NCI-H748 treated with DMSO at 0.1 percent for 48 hours (cell line): Measurements from ENCODE around the gene TMOD3.
"Not testable (repeated sequence)": the region's sequence is repeated elsewhere in the genome, so short reads cannot be mapped to it uniquely, and the experiment has no call there.

Source experiments
- DNase-seq: peaks from one replicate; lab custom pipeline; 2025; lab: John Stamatoyannopoulos, UW

Gene TMOD3

GRCh38 chr15:51864408-51865056, 35.1 kb downstream of the TMOD3 start:
- no peak for DNase-seq

GRCh38 chr15:51865317-51865716, 35.9 kb downstream of the TMOD3 start:
- no peak for DNase-seq

GRCh38 chr15:51866161-51866560, 36.7 kb downstream of the TMOD3 start:
- no peak for DNase-seq

- no peak for DNase-seq
These were observed 37.3 kb downstream of the TMOD3 start for GRCh38 chr15:51866751-51867150.

GRCh38 chr15:51869060-51869421, 39.6 kb downstream of the TMOD3 start:
- DNase-seq = no peak

- no peak for DNase-seq
These were observed 41.3 kb downstream of the TMOD3 start for GRCh38 chr15:51870774-51871173.

- no peak for DNase-seq
These were observed 45.5 kb downstream of the TMOD3 start for GRCh38 chr15:51874751-51875644.

- no peak for DNase-seq
These were observed 46.7 kb downstream of the TMOD3 start for GRCh38 chr15:51876169-51876568.

- no peak for DNase-seq
These were observed 49.3 kb downstream of the TMOD3 start for GRCh38 chr15:51878446-51879386.

- no peak for DNase-seq
These were observed 50.1 kb downstream of the TMOD3 start for GRCh38 chr15:51879555-51879954.

GRCh38 chr15:51883271-51883837, 53.9 kb downstream of the TMOD3 start:
- no peak for DNase-seq

GRCh38 chr15:51884041-51884440, 54.6 kb downstream of the TMOD3 start:
- DNase-seq = no peak

GRCh38 chr15:51884517-51885236, 55.2 kb downstream of the TMOD3 start:
- DNase-seq = no peak

GRCh38 chr15:51885758-51886157, 56.3 kb downstream of the TMOD3 start:
- DNase-seq = not testable (repeated sequence)

- DNase-seq = no peak
These were observed 58.6 kb downstream of the TMOD3 start for GRCh38 chr15:51887887-51888592.

GRCh38 chr15:51888593-51889195, 59.2 kb downstream of the TMOD3 start:
- DNase-seq = no peak

GRCh38 chr15:51889486-51889885, 60.0 kb downstream of the TMOD3 start:
- DNase-seq = no peak

- DNase-seq = no peak
These were observed 75.0 kb downstream of the TMOD3 start for GRCh38 chr15:51904421-51904820.

- DNase-seq = no peak
These were observed 75.5 kb downstream of the TMOD3 start for GRCh38 chr15:51904931-51905330.

- DNase-seq = no peak
These were observed 77.8 kb downstream of the TMOD3 start for GRCh38 chr15:51907136-51907862.
